Left ventricle myocardium inferior (tissue), 1 donor: Measurements from ENCODE around the gene RGS7. TPM values are rescaled to one million over a fixed set of nuclear protein-coding genes. Genes with fewer than 3 reads are reported as not detected.

Source experiments
- DNase-seq: peaks from one replicate; pipeline ENCODE4 v3.0.0-alpha.2; 2020
- H3K27ac ChIP-seq: fragments of 200-600 bp; replicated peaks from 2 replicates; pipeline ENCODE4 v1.8.0; 2021
- H3K27me3 ChIP-seq: fragments of 200-600 bp; 2 replicates; pipeline ENCODE4 v1.8.0; 2021; ENCODE audit warnings: low read depth
- H3K36me3 ChIP-seq: fragments of 200-600 bp; 2 replicates; pipeline ENCODE4 v1.8.0; 2021
- H3K4me1 ChIP-seq: fragments of 200-600 bp; 2 replicates; pipeline ENCODE4 v1.8.0; 2021
- H3K4me3 ChIP-seq: fragments of 200-600 bp; 2 replicates; pipeline ENCODE4 v1.8.0; 2021; ENCODE audit warnings: mild to moderate bottlenecking, moderate library complexity
- H3K9me3 ChIP-seq: fragments of 200-600 bp; replicated peaks from 2 replicates; pipeline ENCODE4 v1.8.0; 2021
- intact Hi-C: fragments of 100-400 bp; cut with micrococcal nuclease; formaldehyde crosslinking; loops from one replicate; pipeline ENCODE4 v1.11.0; 2022
- total RNA-seq: library from RNA; stranded (reverse); fragmentation: NEBNext Ultra II Directional; extraction: Animal tissue kit (Norgen Biotek cat#: 25700); gene quantifications from one replicate; pipeline ENCODE4 v1.2.1, GENCODE V29; 2021
- TF ChIP-seq, protein P1 (sequence below): fragments of 200-600 bp; IDR thresholded peaks from 2 replicates; pipeline ENCODE4 v1.8.0; 2021; ENCODE audit warnings: antibody characterized with exemption, mild to moderate bottlenecking, borderline replicate concordance
- donor health status: DM: no; HTN: yes; CAD: no; lungs with severe emphysema.

The RGS7 gene
- total RNA-seq, 1 donor from 2014 or later = not detected

DNA sequence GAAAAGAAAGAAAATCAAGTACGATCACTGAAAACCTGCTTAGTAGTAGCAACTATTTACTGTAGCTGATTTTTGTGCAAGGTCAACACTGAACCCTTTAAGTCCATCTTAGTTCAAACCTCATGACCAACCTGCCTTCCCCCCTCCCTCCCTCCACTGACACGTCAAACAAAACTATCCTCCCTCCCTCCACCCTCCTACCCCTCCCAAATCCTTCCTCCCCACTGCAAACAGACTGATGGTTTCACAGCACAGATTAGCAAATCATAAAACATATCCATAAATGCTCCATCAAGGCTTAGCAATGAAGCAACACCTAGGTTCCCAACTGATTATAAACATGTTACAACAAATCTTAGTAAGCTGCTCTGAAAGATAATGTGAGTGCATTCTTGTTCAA is 580.8 kb downstream of the RGS7 start:
- Histone ChIP-seq H3K36me3 (no peaks in the 10 kb centered on the region), H3K9me3 (no peaks in the 10 kb centered on the region), H3K27ac (no peak overlapping the region), H3K4me1 (no peaks in the 10 kb centered on the region), H3K4me3 (no peak overlapping the region), H3K27me3 (no peaks in the 10 kb centered on the region)
- TF ChIP-seq, protein P1, sequence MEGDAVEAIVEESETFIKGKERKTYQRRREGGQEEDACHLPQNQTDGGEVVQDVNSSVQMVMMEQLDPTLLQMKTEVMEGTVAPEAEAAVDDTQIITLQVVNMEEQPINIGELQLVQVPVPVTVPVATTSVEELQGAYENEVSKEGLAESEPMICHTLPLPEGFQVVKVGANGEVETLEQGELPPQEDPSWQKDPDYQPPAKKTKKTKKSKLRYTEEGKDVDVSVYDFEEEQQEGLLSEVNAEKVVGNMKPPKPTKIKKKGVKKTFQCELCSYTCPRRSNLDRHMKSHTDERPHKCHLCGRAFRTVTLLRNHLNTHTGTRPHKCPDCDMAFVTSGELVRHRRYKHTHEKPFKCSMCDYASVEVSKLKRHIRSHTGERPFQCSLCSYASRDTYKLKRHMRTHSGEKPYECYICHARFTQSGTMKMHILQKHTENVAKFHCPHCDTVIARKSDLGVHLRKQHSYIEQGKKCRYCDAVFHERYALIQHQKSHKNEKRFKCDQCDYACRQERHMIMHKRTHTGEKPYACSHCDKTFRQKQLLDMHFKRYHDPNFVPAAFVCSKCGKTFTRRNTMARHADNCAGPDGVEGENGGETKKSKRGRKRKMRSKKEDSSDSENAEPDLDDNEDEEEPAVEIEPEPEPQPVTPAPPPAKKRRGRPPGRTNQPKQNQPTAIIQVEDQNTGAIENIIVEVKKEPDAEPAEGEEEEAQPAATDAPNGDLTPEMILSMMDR = no peak
- DNase-seq = no peak
- intact Hi-C loops = no loop called here

DNA sequence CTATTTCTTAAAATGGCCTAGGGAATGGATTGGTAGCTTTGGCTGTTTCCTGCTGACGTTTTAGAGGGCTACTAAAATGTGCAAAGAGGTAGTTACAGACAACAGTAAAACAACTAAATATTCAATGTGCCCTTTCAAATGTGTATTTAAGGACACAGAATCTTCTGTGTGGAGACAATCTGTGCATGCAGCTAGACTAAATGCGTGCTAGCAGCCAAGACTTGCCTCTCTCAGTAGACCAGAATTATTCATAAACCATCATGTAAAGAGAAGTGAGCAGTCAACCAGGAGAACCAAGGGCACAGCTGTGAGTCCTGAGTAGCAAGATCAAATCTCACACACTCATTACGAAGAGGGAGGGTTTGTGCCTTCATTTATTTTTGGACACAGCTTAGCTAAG is 584.9 kb downstream of the RGS7 start:
- no peak for DNase-seq
- Histone ChIP-seq H3K27ac (no peak overlapping the region), H3K4me1 (no peaks in the 10 kb centered on the region), H3K4me3 (no peak overlapping the region), H3K36me3 (no peaks in the 10 kb centered on the region), H3K27me3 (no peaks in the 10 kb centered on the region), H3K9me3 (no peaks in the 10 kb centered on the region)
- TF ChIP-seq, protein P1 = no peak
- intact Hi-C loops = no loop called here

DNA sequence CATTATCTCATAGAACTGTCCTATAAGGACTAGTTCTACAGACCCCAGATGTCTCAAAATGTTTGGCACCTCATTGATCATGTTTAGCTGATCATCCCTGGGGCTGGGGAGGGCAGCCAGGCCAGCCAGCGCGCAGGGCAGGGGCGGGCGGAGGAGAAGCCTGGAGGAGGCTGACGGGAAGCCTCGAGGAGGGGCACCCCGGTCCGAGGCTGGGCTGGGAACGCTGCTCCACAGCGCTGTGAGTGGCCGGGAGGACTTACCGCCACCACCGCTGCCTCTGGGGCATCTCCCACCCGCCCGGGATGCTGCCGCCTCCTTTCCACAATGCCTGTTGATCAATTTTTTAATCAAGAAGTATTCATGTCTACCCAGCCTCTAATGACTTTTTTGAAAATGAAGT is 585.6 kb downstream of the RGS7 start:
- Histone ChIP-seq H3K36me3 (no peaks in the 10 kb centered on the region), H3K4me1 (no peaks in the 10 kb centered on the region), H3K4me3 (no peak overlapping the region), H3K9me3 (no peaks in the 10 kb centered on the region), H3K27me3 (no peaks in the 10 kb centered on the region), H3K27ac (no peak overlapping the region)
- intact Hi-C loops = no loop called here
- no peak for DNase-seq
- TF ChIP-seq, protein P1 = no peak

DNA sequence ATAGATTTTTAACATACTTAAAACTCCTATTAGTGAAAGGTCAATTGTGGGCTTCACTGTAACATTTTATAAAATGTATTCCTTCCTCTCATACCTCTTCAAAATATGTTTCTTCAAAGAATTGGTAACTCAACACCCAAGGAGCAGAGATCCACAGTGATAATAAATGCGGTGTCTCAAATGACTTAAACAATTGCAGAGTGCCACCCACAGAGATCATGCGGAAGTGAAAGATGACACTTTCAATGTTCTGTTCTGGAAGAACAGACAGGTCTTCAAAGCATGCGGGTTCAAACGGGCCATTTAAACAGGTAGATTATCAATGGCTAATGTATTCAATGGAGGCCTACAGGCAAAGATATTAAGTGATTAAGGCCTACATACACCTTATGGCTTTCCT is 588.0 kb downstream of the RGS7 start:
- no peaks in the 10 kb centered on the region for H3K27me3 ChIP-seq
- no peaks in the 10 kb centered on the region for H3K36me3 ChIP-seq
- H3K9me3 ChIP-seq = no peaks in the 10 kb centered on the region
- H3K27ac ChIP-seq = no peak overlapping the region
- H3K4me1 ChIP-seq = no peaks in the 10 kb centered on the region
- H3K4me3 ChIP-seq = no peak overlapping the region
- TF ChIP-seq, protein P1 = no peak
- DNase-seq = no peak
- intact Hi-C loops = no loop called here

DNA sequence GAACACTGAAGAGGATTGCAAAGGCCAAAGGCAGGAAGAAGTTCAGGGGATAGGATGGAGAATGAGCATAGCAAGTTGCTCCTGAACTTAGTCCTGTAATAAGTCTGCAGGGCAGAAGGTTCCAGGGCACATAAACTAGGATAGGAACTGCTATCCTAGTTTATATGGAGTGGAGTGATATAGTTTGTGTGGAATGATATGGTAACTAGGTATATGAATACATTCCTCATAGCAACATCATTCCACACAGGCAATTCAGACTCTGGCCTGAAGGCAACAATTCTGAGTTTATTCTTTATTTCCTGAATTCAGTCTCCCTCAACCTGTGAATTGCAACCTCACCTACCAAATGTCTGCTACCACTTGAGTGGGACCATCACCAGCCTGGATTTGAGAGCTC is 590.2 kb downstream of the RGS7 start:
- Histone ChIP-seq H3K4me3 (no peak overlapping the region), H3K9me3 (no peaks in the 10 kb centered on the region), H3K36me3 (no peaks in the 10 kb centered on the region), H3K4me1 (no peaks in the 10 kb centered on the region), H3K27me3 (no peaks in the 10 kb centered on the region), H3K27ac (no peak overlapping the region)
- TF ChIP-seq, protein P1 = no peak
- intact Hi-C loops = no loop called here
- DNase-seq = no peak
